Ovary (tissue), 9 donors: Measurements from ENCODE around the gene SLAMF1. TPM values are rescaled to one million over a fixed set of nuclear protein-coding genes. Genes with fewer than 3 reads are reported as not detected.
"Not testable (repeated sequence)": the region's sequence is repeated elsewhere in the genome, so short reads cannot be mapped to it uniquely, and the experiment has no call there.

ENCODE experiments used
- DNase-seq, 5 donors: peaks; one replicate each; pipeline ENCODE4 v3.0.0-alpha.2; 2019 to 2020
- H3K27ac ChIP-seq, 2 donors: fragments of 200-600 bp; one replicate each; pipeline versions ENCODE4 v1.5.1 to v1.8.0; 2019 to 2022
- H3K27me3 ChIP-seq: fragments of 200-600 bp; one replicate; pipeline ENCODE4 v1.8.0; 2022
- H3K36me3 ChIP-seq: fragments of 200-600 bp; sonication (generic); one replicate; pipeline ENCODE4 v1.5.1; 2019
- H3K4me1 ChIP-seq: one replicate; pipeline ENCODE4 v1.8.1; 2013; ENCODE audit warnings: mild to moderate bottlenecking, moderate library complexity; ENCODE audit not compliant: insufficient read depth
- H3K4me3 ChIP-seq: fragments of 200-600 bp; sonication (generic); one replicate; pipeline ENCODE4 v1.5.1; 2017
- H3K9me3 ChIP-seq, 2 donors: fragments of 200-600 bp in 1 of 2; sonication (generic) in 1 of 2; one replicate each; pipeline versions ENCODE4 v1.5.1 to v1.8.1; 2013 to 2019; ENCODE audit warnings: mild to moderate bottlenecking in 1 of 2, moderate library complexity in 1 of 2
- CTCF ChIP-seq, 3 donors: fragments of 450-650 bp in 2 of 3; fragments of 200-600 bp in 1 of 3; IDR thresholded peaks; one replicate each; pipeline versions ENCODE4 v1.5.1 to v1.8.0; 2016 to 2022; ENCODE audit warnings: antibody characterized with exemption in 3 of 3, mild to moderate bottlenecking in 1 of 3
- EP300 ChIP-seq: sonication (generic); formaldehyde crosslinking; IDR thresholded peaks from one replicate; pipeline ENCODE4 v1.6.1; 2017; ENCODE audit warnings: antibody characterized with exemption
- POLR2A ChIP-seq: fragments of 450-650 bp; IDR thresholded peaks from one replicate; pipeline ENCODE4 v1.6.1; 2017; ENCODE audit warnings: antibody characterized with exemption, mild to moderate bottlenecking, moderate library complexity
- WGBS, 3 donors: extraction: QIAGEN DNeasy Blood & Tissue Kit in 1 of 3; methylation state at CpG; one replicate each; pipeline versions ENCODE4 v1.1.5 to v1.1.7; 2013 to 2017; 5-methylcytosine and 5-hydroxymethylcytosine counted together
- intact Hi-C, 4 donors: fragments of 100-400 bp; cut with DNase I; formaldehyde crosslinking; loops; one replicate each; pipeline versions ENCODE4 v1.11.0 to v1.15.1; 2022 to 2023
- polyA plus RNA-seq, 2 donors: library from polyadenylated mRNA; stranded (reverse); fragments of 200-250 nt in 1 of 2; fragments of 350-450 nt in 1 of 2; fragmentation: Illumina TruSeq in 1 of 2; extraction: RNeasy Lipid Tissue Mini Kit (QIAGEN cat#74804) in 1 of 2; gene quantifications; one replicate each; pipeline ENCODE4 v1.2.3, GENCODE V29; 2013 to 2014
- total RNA-seq, 7 donors: library from RNA; depleted of rRNA in 2 of 7; stranded (reverse); fragments of >200 nt in 2 of 7; fragmentation: NEBNext Ultra II Directional in 3 of 7; extraction: Animal tissue kit (Norgen Biotek cat#: 25700) in 3 of 7; gene quantifications; one replicate each; pipeline versions ENCODE4 v1.1.0 to v1.2.4, GENCODE V29; 2016 to 2023
- donor health status: DM: no; HTN: no; CAD: no; lungs with moderate emphysema.
- donor health status: DM: no; HTN: no; CAD: no.
- donor health status: Bipolar disorder and iron deficiency.
- donor health status: DM: yes; HTN: yes; CAD: no.
- donor health status: DM: no; HTN: no; CAD: no.
- donor health status: DM: yes; HTN: yes; CAD: no.

The SLAMF1 gene
- total and polyA plus RNA-seq, 9 donors = 0.15 to 0.68 (median 0.27) TPM; not detected in 3

- H3K36me3 ChIP-seq = no peaks in the 10 kb centered on the region
- H3K27ac ChIP-seq = no peak overlapping the region
- no peaks in the 10 kb centered on the region for H3K4me1 ChIP-seq
- no peak for DNase-seq
- H3K27me3 ChIP-seq = no peaks in the 10 kb centered on the region
- TF ChIP-seq EP300 (no peak), POLR2A (no peak)
- intact Hi-C loops = no loop called here
- no peak overlapping the region for H3K4me3 ChIP-seq
- H3K9me3 ChIP-seq = no peaks in the 10 kb centered on the region
Observed at GRCh38 chr1:160560806-160561205, 86.0 kb downstream of the SLAMF1 start.

- TF ChIP-seq EP300 (no peak), CTCF (IDR thresholded peaks at IDR 0.05) (no peak), POLR2A (no peak)
- Histone ChIP-seq H3K4me3 (no peak overlapping the region), H3K4me1 (no peaks in the 10 kb centered on the region), H3K9me3 (no peaks in the 10 kb centered on the region), H3K27ac (no peak overlapping the region), H3K36me3 (no peaks in the 10 kb centered on the region), H3K27me3 (no peaks in the 10 kb centered on the region)
- WGBS, 3 donors = 80 to 83% (median 80%) methylated on average over 4 of the region's 4 CpGs
- no peak for DNase-seq
- intact Hi-C loops = no loop called here
Observed at GRCh38 chr1:160560045-160560705, 86.7 kb downstream of the SLAMF1 start.

- H3K27me3 ChIP-seq, H3K9me3 ChIP-seq, H3K36me3 ChIP-seq, DNase-seq, H3K4me3 ChIP-seq, H3K4me1 ChIP-seq, intact Hi-C loops, H3K27ac ChIP-seq: not testable (repeated sequence)
- 72 to 94% (median 89%) methylated on average over 3 of the region's 3 CpGs for WGBS, 3 donors
Observed at GRCh38 chr1:160559437-160559836, 87.4 kb downstream of the SLAMF1 start.

GRCh38 chr1:160558660-160559380 is 88.0 kb downstream of the SLAMF1 start:
- TF ChIP-seq CTCF (IDR thresholded peaks at IDR 0.05) (no peak), POLR2A (no peak), EP300 (no peak)
- WGBS, 3 donors = 80 to 84% (median 83%) methylated on average over 4 of the region's 4 CpGs
- DNase-seq = no peak

More at GRCh38 chr1:160558660-160559380, 88.0 kb downstream of the SLAMF1 start:
- H3K36me3 ChIP-seq = no peaks in the 10 kb centered on the region
- no peaks in the 10 kb centered on the region for H3K4me1 ChIP-seq
- H3K27ac ChIP-seq = no peak overlapping the region
- H3K9me3 ChIP-seq = no peaks in the 10 kb centered on the region
- no peak overlapping the region for H3K4me3 ChIP-seq
- H3K27me3 ChIP-seq = no peaks in the 10 kb centered on the region
- intact Hi-C loops = no loop called here

Other genes with a start within 250 kb of the SLAMF1 start
- gene VANGL2, start 246.5 kb downstream of the SLAMF1 start, total RNA-seq = 10 to 100 TPM in 3 of 7 donors, 1 to 10 TPM in 4; 5.6 to 18.4 (median 10.0) TPM
- gene VANGL2, start 246.5 kb downstream of the SLAMF1 start, polyA plus RNA-seq = 1 to 10 TPM; 7.1 to 8.1 TPM
- gene SLAMF6, start 123.8 kb downstream of the SLAMF1 start, total RNA-seq = under 1 TPM in 6 of 7 donors, not detected in 1; 0.13 to 0.72 (median 0.47) TPM
- 1 to 10 TPM in 1 of 2 donors, under 1 TPM in 1; 0.24 to 4.2 TPM for gene SLAMF6, start 123.8 kb downstream of the SLAMF1 start, polyA plus RNA-seq
- 10 to 100 TPM in 1 of 7 donors, 1 to 10 TPM in 5, under 1 TPM in 1; 0.91 to 10.9 (median 2.0) TPM for gene CD84, start 67.5 kb downstream of the SLAMF1 start, total RNA-seq
- 1 to 10 TPM in 1 of 2 donors, under 1 TPM in 1; 0.48 to 9.6 TPM for gene CD84, start 67.5 kb downstream of the SLAMF1 start, polyA plus RNA-seq
- 1 to 10 TPM in 6 of 7 donors, under 1 TPM in 1; 0.61 to 4.4 (median 1.9) TPM for gene CD48, start 64.8 kb upstream of the SLAMF1 start, total RNA-seq
- gene CD48, start 64.8 kb upstream of the SLAMF1 start, polyA plus RNA-seq = 10 to 100 TPM in 1 of 2 donors, 1 to 10 TPM in 1; 2.5 to 17.6 TPM
- 1 to 10 TPM in 2 of 7 donors, under 1 TPM in 4, not detected in 1; 0.32 to 3.7 (median 0.84) TPM for gene SLAMF7, start 92.2 kb upstream of the SLAMF1 start, total RNA-seq
- gene SLAMF7, start 92.2 kb upstream of the SLAMF1 start, polyA plus RNA-seq = 1 to 10 TPM in 1 of 2 donors, under 1 TPM in 1; 0.36 to 7.3 TPM
- gene LY9, start 149.1 kb upstream of the SLAMF1 start, total RNA-seq = under 1 TPM in 5 of 7 donors, not detected in 2; 0.15 to 0.90 (median 0.45) TPM
- 1 to 10 TPM in 1 of 2 donors, under 1 TPM in 1; 0.24 to 2.9 TPM for gene LY9, start 149.1 kb upstream of the SLAMF1 start, polyA plus RNA-seq
- gene CD244, start 215.8 kb upstream of the SLAMF1 start, total RNA-seq = 1 to 10 TPM in 2 of 7 donors, under 1 TPM in 5; 0.45 to 3.1 (median 0.51) TPM
- gene CD244, start 215.8 kb upstream of the SLAMF1 start, polyA plus RNA-seq = 1 to 10 TPM in 1 of 2 donors, under 1 TPM in 1; 0.75 to 2.8 TPM
- gene ITLN1, start 238.1 kb upstream of the SLAMF1 start, total RNA-seq = 1,000 to 10,000 TPM in 1 of 7 donors, 10 to 100 TPM in 1, 1 to 10 TPM in 4, under 1 TPM in 1; 0.48 to 1,183 (median 2.0) TPM
- gene ITLN1, start 238.1 kb upstream of the SLAMF1 start, polyA plus RNA-seq = 10 to 100 TPM in 1 of 2 donors, 1 to 10 TPM in 1; 4.5 to 44.1 TPM